Body of pancreas (tissue), 4 donors: Measurements from ENCODE around the gene NBAS.
"Not testable (repeated sequence)": the region's sequence is repeated elsewhere in the genome, so short reads cannot be mapped to it uniquely, and the experiment has no call there.

Experiments
- CTCF ChIP-seq, 7 experiments: fragments of 450-650 bp in 4 of 7; fragments of 200-600 bp in 3 of 7; sonication (generic) in 3 of 7; IDR thresholded peaks; one replicate each; pipeline ENCODE4 v1.5.1; 2016 to 2019; ENCODE audit warnings: antibody characterized with exemption in 7 of 7
- POLR2A ChIP-seq, 3 donors: fragments of 450-650 bp; IDR thresholded peaks; one replicate each; pipeline ENCODE4 v1.6.1; 2016; ENCODE audit warnings: antibody characterized with exemption in 3 of 3, mild to moderate bottlenecking in 2 of 3

GRCh38 chr2:15404511-15404910, 156.6 kb downstream of the NBAS start:
- not testable (repeated sequence) for TF ChIP-seq CTCF, POLR2A (IDR thresholded peaks at IDR 0.05)
